ENCODE data around the gene TGIF2LY. TPM values are rescaled to one million over a fixed set of nuclear protein-coding genes. Genes with fewer than 3 reads are reported as not detected.
"Not testable (repeated sequence)": the region's sequence is repeated elsewhere in the genome, so short reads cannot be mapped to it uniquely, and the experiment has no call there.

Gene TGIF2LY
- not detected for polyA plus RNA-seq (ENCODE audit: insufficient read length in 12 of 12)
- long read RNA-seq, donor 1: 0 reads
- long read RNA-seq, donor 2: 0 reads
- long read RNA-seq, donor 3: 0 reads
- long read RNA-seq, donor 4: 0 reads
- long read RNA-seq, donor 5: 0 reads
- long read RNA-seq, donor 6: 0 reads
- long read RNA-seq, donor 7: 0 reads
- long read RNA-seq, donor 8: 0 reads
- long read RNA-seq, donor 9: 0 reads
- long read RNA-seq, donor 10: 0 reads
- long read RNA-seq, donor 11: 0 reads

- not testable (repeated sequence) for DNase-seq
These were observed at the start of gene TGIF2LY for GRCh38 chrY:3578767-3579166. Gene TGIF2LY (plus strand): TSS chrY:3579067. CDS start chrY:3579245, 178 bp downstream.
